GM23338 (cell line): ENCODE results near the gene AHCYL1. TPM values are rescaled to one million over a fixed set of nuclear protein-coding genes. Genes with fewer than 3 reads are reported as not detected.

Source experiments
- CREB1 ChIP-seq: fragments of 250-450 bp; sonication (Bioruptor Pico); IDR thresholded peaks from 2 replicates; pipeline ENCODE4 v1.5.0; 2020; ENCODE audit warnings: low read depth, mild to moderate bottlenecking, moderate library complexity
- EZH2 ChIP-seq: fragments of 200-600 bp; sonication (generic); IDR thresholded peaks from one replicate; pipeline ENCODE4 v1.8.0; 2017; ENCODE audit warnings: antibody characterized with exemption, mild to moderate bottlenecking, low read depth; ENCODE audit not compliant: unreplicated experiment
- EZH2phosphoT487 ChIP-seq: fragments of 200-600 bp; sonication (generic); IDR thresholded peaks from one replicate; pipeline ENCODE4 v1.8.1; 2018; ENCODE audit warnings: antibody characterized with exemption; ENCODE audit not compliant: unreplicated experiment
- JUNB ChIP-seq: IDR thresholded peaks from one replicate; pipeline ENCODE4 v1.6.1; 2016; ENCODE audit warnings: antibody characterized with exemption; ENCODE audit not compliant: unreplicated experiment
- NANOG ChIP-seq: IDR thresholded peaks from 2 replicates; pipeline ENCODE4 v1.6.1; 2016; ENCODE audit warnings: antibody characterized with exemption, borderline replicate concordance
- POLR2AphosphoS5 ChIP-seq: IDR thresholded peaks from 2 replicates; pipeline ENCODE4 v1.6.1; 2016; ENCODE audit warnings: antibody characterized with exemption, low read depth
- ZNF114 ChIP-seq: fragments of 250-450 bp; sonication (Bioruptor Pico); IDR thresholded peaks from 2 replicates; pipeline ENCODE4 v1.5.0; 2020; ENCODE audit warnings: mild to moderate bottlenecking, moderate library complexity
- polyA plus RNA-seq: library from polyadenylated mRNA; unstranded; fragments of >200 nt; fragmentation: Nextera tagmentation; extraction: Ambion mirVana; gene quantifications from 2 replicates; pipeline ENCODE4 v1.2.1, GENCODE V29; 2016
- total RNA-seq: library from RNA; depleted of rRNA; stranded (reverse); fragments of >200 nt; shearing (Covaris generic); gene quantifications from 2 replicates; pipeline ENCODE4 v1.2.3, GENCODE V29; 2014
- TF ChIP-seq, protein P1 (sequence below): fragments of 250-450 bp; sonication (Bioruptor Pico); IDR thresholded peaks from 2 replicates; pipeline ENCODE4 v1.5.0; 2020; ENCODE audit warnings: mild to moderate bottlenecking, moderate library complexity
- TF ChIP-seq, protein P2 (sequence below): IDR thresholded peaks from 2 replicates; pipeline ENCODE4 v1.6.1; 2016; ENCODE audit warnings: antibody characterized with exemption
- TF ChIP-seq, protein P3 (sequence below), 2 experiments: fragments of 200-600 bp in 1 of 2; sonication (generic) in 1 of 2; conservative IDR thresholded peaks; 2 replicates each; pipeline versions ENCODE4 v1.5.1 to v1.6.1; 2016 to 2017; ENCODE audit warnings: antibody characterized with exemption in 2 of 2, low read depth in 2 of 2, mild to moderate bottlenecking in 2 of 2, moderate library complexity in 1 of 2

Gene AHCYL1
- total and polyA plus RNA-seq, 2 experiments from 2014 or later: 63.3 to 70.0 TPM

DNA sequence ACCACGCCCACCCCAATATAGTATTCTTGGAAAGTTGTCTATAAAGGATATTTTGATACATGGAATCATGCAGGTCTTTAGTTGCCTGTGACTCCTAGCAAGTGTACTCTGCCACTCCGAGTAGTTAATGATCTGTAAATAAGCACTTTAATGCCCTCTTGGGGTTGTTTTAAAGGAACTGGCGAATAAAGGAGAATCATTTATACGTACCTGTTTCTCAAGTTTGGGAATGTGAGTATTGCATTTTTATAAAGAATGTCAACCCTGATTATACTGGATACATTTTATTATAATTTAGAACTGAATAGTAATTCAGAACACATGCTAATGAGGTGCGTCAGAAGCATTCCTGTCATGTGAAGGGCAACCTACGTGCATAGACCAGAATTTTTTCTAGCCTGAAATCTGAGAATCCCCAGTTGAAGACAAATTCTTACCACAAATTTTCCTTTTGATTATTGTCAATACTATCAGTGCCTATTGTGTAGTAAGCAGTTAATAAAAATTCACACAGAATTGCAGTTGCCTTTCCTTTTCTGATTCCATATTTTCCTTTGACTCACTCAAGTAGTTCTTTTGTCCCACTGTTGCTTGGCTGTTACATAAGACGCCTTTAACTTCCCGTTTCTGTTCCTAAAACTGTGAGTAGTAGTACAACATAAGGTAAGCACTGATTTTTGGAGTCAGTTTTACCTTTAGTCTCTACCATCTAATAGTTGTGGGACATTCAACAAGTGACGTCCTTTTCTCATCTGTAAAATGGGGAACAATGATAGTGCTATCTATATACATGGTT is 5.1 kb downstream of the AHCYL1 start (continued):
- TF ChIP-seq, protein P1, sequence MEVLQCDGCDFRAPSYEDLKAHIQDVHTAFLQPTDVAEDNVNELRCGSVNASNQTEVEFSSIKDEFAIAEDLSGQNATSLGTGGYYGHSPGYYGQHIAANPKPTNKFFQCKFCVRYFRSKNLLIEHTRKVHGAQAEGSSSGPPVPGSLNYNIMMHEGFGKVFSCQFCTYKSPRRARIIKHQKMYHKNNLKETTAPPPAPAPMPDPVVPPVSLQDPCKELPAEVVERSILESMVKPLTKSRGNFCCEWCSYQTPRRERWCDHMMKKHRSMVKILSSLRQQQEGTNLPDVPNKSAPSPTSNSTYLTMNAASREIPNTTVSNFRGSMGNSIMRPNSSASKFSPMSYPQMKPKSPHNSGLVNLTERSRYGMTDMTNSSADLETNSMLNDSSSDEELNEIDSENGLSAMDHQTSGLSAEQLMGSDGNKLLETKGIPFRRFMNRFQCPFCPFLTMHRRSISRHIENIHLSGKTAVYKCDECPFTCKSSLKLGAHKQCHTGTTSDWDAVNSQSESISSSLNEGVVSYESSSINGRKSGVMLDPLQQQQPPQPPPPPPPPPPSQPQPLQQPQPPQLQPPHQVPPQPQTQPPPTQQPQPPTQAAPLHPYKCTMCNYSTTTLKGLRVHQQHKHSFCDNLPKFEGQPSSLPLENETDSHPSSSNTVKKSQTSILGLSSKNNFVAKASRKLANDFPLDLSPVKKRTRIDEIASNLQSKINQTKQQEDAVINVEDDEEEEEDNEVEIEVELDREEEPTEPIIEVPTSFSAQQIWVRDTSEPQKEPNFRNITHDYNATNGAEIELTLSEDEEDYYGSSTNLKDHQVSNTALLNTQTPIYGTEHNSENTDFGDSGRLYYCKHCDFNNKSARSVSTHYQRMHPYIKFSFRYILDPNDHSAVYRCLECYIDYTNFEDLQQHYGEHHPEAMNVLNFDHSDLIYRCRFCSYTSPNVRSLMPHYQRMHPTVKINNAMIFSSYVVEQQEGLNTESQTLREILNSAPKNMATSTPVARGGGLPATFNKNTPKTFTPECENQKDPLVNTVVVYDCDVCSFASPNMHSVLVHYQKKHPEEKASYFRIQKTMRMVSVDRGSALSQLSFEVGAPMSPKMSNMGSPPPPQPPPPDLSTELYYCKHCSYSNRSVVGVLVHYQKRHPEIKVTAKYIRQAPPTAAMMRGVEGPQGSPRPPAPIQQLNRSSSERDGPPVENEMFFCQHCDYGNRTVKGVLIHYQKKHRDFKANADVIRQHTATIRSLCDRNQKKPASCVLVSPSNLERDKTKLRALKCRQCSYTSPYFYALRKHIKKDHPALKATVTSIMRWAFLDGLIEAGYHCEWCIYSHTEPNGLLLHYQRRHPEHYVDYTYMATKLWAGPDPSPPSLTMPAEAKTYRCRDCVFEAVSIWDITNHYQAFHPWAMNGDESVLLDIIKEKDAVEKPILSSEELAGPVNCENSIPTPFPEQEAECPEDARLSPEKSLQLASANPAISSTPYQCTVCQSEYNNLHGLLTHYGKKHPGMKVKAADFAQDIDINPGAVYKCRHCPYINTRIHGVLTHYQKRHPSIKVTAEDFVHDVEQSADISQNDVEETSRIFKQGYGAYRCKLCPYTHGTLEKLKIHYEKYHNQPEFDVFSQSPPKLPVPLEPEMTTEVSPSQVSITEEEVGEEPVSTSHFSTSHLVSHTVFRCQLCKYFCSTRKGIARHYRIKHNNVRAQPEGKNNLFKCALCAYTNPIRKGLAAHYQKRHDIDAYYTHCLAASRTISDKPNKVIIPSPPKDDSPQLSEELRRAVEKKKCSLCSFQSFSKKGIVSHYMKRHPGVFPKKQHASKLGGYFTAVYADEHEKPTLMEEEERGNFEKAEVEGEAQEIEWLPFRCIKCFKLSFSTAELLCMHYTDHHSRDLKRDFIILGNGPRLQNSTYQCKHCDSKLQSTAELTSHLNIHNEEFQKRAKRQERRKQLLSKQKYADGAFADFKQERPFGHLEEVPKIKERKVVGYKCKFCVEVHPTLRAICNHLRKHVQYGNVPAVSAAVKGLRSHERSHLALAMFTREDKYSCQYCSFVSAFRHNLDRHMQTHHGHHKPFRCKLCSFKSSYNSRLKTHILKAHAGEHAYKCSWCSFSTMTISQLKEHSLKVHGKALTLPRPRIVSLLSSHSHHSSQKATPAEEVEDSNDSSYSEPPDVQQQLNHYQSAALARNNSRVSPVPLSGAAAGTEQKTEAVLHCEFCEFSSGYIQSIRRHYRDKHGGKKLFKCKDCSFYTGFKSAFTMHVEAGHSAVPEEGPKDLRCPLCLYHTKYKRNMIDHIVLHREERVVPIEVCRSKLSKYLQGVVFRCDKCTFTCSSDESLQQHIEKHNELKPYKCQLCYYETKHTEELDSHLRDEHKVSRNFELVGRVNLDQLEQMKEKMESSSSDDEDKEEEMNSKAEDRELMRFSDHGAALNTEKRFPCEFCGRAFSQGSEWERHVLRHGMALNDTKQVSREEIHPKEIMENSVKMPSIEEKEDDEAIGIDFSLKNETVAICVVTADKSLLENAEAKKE (CRISPR knock-in tag): no peak
- no peak for TF ChIP-seq POLR2AphosphoS5
- no peak for TF ChIP-seq JUNB
- no peak for TF ChIP-seq NANOG
- TF ChIP-seq ZNF114 (CRISPR knock-in tag): no peak
- TF ChIP-seq EZH2: no peak
- TF ChIP-seq EZH2phosphoT487: no peak
- TF ChIP-seq, protein P2, sequence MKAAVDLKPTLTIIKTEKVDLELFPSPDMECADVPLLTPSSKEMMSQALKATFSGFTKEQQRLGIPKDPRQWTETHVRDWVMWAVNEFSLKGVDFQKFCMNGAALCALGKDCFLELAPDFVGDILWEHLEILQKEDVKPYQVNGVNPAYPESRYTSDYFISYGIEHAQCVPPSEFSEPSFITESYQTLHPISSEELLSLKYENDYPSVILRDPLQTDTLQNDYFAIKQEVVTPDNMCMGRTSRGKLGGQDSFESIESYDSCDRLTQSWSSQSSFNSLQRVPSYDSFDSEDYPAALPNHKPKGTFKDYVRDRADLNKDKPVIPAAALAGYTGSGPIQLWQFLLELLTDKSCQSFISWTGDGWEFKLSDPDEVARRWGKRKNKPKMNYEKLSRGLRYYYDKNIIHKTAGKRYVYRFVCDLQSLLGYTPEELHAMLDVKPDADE: no peak
- no peak for TF ChIP-seq CREB1 (CRISPR knock-in tag)
- TF ChIP-seq, protein P3, sequence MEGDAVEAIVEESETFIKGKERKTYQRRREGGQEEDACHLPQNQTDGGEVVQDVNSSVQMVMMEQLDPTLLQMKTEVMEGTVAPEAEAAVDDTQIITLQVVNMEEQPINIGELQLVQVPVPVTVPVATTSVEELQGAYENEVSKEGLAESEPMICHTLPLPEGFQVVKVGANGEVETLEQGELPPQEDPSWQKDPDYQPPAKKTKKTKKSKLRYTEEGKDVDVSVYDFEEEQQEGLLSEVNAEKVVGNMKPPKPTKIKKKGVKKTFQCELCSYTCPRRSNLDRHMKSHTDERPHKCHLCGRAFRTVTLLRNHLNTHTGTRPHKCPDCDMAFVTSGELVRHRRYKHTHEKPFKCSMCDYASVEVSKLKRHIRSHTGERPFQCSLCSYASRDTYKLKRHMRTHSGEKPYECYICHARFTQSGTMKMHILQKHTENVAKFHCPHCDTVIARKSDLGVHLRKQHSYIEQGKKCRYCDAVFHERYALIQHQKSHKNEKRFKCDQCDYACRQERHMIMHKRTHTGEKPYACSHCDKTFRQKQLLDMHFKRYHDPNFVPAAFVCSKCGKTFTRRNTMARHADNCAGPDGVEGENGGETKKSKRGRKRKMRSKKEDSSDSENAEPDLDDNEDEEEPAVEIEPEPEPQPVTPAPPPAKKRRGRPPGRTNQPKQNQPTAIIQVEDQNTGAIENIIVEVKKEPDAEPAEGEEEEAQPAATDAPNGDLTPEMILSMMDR (conservative IDR thresholded peaks at IDR 0.05; ENCODE audit: low read depth in 2 of 2): no peak
